Measurements from ENCODE around the gene FYB1.

GRCh38 chr5:39172593-39172992 is 46.8 kb downstream of the FYB1 start:
- TF ChIP-seq CTCF (IDR thresholded peaks at IDR 0.05 in 2 of 3, conservative IDR thresholded peaks at IDR 0.05 in 1 of 3; ENCODE audit: borderline replicate concordance in 1 of 3, insufficient read depth in 1 of 3, low read depth in 2 of 3, low read length in 2 of 3) (no peak), CEBPB (IDR thresholded peaks at IDR 0.05; ENCODE audit: low read depth) (no peak), TCF7L2 (IDR thresholded peaks at IDR 0.05; ENCODE audit: borderline replicate concordance, extremely low read depth, insufficient read depth, insufficient read length) (no peak), EZH2 (IDR thresholded peaks at IDR 0.05) (no peak), EZH2phosphoT487 (IDR thresholded peaks at IDR 0.05; ENCODE audit: borderline replicate concordance) (no peak)
- TF ChIP-seq, protein P1, sequence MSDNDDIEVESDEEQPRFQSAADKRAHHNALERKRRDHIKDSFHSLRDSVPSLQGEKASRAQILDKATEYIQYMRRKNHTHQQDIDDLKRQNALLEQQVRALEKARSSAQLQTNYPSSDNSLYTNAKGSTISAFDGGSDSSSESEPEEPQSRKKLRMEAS (IDR thresholded peaks at IDR 0.05): no peak

All from HCT116 (cell line).